Hypothalamus (tissue), 51 donors: Measurements from ENCODE around the gene KCNA5.

Experiments
- DNase-seq, 51 donors: peaks; one replicate each; lab custom pipeline; 2025; lab: John Stamatoyannopoulos, UW

Gene KCNA5

DNA sequence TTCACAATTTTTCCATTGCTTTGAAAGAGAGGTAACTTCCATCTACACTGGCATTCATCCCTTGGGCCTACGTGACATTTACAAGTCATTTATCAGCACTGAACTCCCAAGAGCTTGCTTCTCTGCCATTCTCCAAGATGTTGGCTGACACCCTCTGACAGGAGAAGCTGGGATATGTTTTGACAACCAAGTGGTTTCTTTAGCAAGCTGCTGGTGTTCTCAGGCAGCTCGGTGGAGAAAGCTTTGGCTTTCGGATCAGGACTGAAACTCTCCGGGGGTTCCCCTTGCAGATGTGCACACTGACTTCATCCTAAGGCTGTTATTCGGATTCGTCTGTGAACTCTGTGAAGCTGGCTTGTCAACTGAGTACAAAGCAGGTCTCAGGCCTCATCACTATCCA is 15.7 kb downstream of the KCNA5 start:
- no peak for DNase-seq

DNA sequence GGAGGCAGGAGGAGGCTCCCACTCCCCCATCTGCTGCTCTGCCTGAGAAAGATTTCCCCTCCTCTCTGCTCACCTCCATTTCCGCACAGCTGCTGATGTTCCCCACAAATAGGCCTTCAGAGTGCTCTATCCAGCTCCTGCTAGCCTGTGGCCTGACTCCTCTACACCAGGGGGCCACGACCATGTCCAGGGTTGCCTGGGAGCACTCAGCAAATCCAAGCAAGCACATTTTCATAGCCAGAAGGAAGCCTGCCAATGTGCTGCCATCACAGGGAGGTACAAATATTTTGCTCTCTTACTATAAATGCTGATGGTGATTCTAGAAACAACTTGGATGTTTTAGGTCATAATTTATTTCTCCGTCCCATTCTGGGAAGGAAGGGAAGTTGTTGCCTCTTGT is 17.3 kb downstream of the KCNA5 start:
- DNase-seq: no peak

DNA sequence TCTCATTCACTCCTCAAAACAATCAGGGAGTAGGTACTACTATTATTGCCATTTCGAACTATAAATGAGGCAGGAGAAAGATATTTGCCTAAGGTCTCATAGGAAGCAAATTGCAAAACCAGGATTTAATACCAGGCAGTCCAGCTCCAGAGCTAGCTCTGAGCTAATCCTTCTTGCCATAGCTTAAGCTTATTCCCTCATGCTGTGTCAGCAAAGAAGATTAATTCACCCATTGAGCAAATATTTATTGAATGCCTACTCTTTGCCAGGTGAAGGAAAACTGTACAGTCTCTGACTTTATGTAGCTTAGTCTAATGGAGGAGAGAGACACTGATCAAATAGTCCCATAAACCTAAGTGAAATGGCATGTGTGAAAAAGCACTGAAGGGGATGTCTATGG is 19.5 kb downstream of the KCNA5 start:
- DNase-seq: no peak

DNA sequence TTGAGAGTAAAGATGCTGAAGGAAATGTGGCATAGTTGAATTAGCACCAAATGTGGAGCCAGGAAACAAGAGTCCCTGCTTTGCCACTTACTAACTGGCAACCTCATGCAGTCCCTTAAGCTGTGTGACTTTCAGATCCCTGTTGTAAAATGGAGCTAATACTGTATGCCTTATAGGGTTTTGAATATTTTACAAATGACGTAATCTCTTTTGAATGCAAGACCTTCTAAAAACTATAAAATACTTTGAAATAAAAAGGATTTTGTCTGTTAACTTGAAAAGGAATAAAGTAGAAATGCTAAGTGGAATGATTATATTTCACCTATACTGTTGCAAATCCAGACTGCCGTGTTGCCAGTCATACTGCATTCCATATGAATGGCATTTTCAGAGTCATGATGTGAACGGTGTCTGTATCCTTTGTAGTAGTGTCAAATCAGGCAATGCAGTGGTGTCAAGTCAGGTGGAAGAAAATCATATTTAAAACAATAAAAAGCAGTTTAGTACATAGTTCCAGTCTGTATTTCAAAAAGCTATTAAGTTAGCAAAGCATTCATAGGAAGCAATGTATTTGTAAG is 21.3 kb downstream of the KCNA5 start:
- no peak for DNase-seq

DNA sequence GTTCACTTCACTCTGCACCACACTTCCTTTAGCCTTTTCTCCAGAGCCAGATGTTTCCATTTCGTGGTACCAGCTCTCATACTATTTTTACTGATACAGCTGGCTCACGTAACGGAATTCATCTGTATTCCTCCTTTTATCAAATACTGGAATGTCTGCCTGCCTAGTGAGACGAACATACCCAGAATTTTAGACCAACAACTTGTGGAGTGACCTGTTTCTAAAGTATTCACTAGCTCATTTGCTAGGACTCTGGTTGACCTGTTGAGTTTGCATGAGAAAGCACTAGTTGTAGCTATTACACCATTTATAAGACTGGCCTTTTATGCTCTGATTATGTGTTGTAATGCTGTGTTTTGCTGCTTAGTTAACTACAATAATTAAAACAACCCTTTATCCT is 22.6 kb downstream of the KCNA5 start:
- no peak for DNase-seq

DNA sequence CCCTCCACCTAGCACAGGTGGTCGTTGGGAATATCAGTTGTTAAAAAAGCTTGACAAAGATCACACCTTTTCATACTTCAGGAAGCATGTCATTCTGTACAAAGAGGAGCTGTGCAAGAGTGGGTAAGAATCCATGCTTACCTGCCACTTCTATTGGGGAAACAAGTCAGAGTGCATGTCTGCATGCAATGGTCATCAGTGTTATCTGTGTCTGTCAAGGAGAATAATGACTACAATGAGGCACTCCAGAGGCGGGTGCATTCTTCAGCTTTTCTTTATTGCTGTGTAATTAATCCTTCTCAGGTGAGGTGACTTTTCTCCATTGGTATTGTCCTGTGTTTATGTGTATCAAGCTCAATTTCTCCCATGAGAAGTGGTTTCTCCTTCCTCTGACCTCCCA is 24.4 kb downstream of the KCNA5 start:
- no peak for DNase-seq

DNA sequence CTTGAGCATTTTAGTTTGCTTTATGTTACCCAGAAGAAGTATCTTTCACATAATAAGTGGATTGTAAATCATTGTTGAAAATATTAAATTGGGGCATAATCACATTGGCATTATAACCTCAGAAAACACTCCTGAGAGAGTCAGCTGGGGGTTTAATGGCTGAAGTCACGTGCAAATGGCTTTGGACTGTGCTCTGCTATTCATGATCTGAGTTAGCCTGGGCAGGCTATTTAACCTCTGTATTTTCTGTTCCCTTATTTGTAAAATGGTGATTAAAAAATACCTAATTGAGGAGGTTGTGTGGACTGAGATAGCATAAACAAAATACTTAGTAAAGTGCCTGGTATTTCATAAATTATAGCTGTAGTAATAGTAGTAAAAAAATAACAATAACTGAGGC is 24.9 kb downstream of the KCNA5 start:
- DNase-seq: no peak

DNA sequence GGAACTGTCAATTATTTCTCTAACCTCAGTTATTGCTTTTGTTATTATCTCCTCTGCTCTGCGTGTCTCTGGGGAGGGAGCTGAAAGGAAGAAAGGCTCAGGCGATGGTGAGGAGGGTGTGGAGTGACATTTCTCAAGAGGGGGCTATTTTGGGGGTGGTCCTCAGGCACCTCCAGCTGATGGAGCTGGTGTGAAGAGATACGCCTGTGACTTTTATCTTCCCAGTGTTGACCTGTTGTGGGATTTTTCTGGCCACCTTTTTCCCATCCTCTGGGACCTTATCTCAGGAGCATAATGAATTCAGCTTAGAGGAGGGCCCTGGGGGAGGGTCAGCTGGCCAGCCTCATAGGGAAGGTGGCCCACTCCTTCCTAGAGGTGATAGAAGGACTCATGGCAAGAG is 26.4 kb downstream of the KCNA5 start:
- no peak for DNase-seq

DNA sequence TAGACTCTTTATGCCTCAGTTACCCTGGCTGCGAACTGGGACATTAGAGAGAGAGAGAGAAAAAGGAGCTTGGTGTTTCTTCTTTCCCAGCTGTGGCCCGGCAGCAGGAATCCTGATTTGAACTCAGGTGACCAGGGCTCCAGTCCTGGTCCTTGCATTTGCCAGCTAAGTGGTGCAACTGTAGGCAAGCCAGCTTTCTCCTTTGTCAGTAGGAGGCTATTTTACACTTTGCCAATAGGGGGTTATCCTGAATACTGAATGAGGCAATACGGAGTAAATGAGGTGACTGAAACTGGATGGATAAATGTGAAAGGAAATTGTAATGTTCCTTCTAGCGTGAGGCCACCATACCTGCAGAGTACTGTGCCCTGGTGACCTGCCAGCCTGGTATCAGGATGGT is 27.8 kb downstream of the KCNA5 start:
- DNase-seq: no peak

DNA sequence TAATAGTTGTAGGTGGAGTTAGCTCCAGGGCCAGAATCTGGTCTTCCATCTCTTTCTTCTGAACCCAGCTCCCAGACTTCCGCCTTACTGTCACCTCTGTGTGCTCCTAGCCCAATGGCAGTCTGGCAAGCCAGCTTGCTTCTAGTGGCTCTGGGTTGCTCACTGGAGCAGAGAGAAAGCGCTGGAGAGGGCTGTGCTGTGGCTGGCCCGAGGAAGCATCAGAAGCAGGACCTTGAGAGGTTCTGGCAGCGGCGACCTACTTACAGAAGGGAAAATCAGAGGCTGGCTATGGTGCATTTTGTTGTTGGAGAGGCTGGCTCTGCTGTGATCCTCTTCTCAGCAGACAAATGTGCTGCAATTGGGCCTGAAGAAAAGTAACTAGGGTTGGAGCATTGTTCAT is 28.6 kb downstream of the KCNA5 start:
- peak in 4 of 51 donors; percentile 9 to 20 (median 12) for DNase-seq

DNA sequence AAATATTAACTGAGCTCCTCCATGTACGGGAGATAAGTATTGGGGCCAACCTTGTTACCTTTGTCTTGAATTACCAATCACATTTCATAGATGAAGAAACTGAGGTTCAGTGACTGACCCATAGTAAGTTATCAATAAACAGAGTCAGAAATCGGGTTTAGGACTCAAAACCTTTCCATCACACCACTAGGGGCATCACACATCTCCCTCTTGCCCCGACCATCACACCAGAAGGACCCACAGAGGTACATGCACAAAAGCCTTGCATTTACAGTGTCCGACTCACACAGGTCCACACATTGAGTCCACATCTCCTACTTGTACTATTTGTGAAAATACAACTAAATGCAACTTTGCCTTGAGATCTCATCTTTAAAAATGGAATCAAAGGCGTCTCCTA is 29.4 kb downstream of the KCNA5 start:
- DNase-seq: no peak

DNA sequence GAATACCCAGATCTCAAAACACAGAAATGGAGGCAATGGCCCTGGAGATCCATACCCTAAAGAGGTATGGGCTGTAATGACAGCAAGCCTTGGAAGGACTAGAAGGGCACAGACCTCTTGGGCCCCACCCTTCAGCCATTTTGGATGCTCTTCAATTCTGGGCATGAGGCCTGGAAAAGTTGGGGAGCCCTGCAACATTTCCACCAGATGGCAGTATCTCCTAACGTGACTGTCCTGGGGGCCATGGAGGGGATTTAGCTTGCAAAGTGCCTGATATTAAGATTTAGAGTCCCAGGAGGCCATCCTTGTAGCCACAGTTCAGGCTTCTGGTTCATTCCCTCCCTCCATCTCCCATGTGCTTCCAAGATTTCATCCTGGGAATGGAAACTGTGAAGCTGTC is 30.2 kb downstream of the KCNA5 start:
- no peak for DNase-seq

DNA sequence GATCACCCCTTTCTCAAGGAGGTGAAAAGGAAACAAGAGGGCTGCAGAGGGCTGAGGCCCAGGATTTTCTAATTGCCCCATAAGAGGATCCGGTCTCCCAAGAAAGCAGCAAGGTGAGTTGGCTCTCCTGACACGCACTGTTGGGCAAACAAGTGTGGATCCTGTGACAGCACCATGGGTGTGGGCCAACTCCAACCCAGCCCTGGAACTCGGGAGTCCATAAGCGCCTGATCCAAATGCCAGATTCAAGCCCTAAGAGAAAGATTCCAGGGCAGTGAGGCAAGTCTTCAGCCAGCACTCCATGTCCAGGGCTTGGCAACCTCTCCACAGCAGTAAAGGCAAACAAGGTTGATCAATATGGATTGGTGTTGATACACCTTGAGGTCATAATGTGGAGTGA is 33.1 kb downstream of the KCNA5 start:
- DNase-seq: no peak

DNA sequence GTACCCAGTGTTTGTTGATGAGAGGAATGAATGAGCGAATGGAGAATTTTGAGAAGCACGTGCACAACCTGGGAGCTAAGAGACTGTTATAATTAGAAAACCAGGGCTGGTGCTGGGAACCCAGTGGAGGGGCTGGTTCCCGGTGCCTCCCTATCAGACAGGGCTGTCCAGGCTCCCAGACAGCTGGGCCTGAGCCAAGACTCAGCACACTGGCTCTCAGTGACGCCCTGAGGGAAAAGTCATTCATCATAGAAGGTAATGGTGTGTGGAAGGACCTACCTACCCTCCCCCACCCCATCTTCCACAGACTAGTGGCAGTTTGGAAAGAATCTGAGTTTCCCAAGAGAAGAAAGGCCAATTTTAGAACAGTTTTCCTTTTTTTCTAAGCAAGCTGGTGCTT is 34.7 kb downstream of the KCNA5 start:
- no peak for DNase-seq

DNA sequence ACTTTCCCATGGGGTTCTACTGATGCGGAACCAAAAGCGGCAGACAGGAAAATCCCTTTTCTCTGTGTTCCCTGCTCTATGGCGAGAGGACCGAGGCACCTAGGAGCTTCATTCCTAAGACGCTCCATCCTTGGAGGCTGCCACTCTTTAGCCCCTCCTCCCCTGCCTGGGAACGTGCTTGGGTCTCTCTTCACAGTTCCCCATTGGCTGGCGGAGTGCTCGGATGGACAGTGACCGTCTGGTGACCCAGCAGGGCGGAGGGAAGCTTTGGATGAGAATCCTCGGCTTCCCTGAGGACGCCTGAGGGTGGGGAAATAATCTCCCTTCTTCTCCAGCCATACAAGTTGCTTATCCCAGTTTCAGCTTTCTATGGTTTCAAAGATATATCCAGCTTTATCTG is 37.3 kb downstream of the KCNA5 start:
- no peak for DNase-seq

DNA sequence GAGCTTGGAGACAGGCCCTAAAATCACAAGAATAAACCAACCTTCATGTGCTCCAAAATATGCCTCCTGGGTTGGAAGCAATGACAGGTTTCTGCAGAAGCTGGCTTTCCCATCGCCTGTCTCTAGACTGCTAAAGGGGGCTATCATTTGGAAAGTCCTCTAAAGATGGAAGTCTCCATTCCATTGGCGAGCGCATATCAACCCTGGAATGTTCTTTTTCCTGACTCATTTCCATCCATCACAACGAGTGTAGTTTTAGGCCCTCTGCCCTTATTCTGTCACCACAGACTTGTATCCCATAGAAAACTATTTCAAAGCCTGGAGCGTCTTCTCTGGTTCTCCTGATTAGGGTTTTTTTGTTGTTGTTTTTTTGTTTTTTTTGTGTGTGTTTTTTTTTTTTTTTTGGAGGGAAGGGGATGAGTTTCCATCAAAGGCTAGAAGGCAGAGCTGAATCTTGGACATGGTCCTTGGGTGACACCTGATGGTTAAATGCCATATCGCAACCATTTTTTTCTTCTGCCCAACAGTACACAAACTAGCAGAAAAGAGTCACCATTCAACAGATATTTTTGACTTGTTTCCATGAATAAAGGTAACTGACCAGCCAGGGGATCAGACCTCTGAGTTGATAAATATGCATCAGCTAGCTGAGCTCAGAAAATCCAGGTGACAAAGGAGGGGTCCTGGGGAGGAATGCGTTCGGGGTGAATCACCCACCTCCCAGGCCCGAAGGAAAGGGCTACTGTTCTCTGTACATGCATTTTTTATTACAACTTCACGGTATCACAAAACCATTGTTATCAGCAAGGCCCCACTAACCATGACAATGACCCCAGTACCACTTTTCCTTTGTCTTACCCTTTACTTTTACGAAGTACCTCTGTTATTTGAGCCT is 40.5 kb downstream of the KCNA5 start:
- DNase-seq: peak in 18 of 51 donors; percentile 5 to 66 (median 30)

DNA sequence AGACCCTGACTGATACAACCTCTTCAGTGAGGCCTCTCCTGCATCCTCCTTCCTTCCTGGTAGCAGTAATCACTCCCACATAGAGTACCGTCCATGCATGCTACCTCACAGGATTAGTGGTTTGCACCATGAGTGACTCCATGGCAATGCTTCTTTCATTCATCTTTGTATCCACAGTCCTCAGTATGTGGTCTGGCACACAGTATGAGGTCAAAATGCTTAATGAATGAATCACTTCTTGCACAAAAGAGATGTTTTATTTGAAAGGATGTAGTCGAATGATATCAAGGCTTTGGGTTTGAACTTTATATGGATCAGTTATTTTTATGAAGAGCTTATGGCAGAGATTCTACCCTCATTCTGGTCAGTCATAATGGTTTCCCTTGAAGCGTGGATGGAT is 42.2 kb downstream of the KCNA5 start:
- DNase-seq: no peak

DNA sequence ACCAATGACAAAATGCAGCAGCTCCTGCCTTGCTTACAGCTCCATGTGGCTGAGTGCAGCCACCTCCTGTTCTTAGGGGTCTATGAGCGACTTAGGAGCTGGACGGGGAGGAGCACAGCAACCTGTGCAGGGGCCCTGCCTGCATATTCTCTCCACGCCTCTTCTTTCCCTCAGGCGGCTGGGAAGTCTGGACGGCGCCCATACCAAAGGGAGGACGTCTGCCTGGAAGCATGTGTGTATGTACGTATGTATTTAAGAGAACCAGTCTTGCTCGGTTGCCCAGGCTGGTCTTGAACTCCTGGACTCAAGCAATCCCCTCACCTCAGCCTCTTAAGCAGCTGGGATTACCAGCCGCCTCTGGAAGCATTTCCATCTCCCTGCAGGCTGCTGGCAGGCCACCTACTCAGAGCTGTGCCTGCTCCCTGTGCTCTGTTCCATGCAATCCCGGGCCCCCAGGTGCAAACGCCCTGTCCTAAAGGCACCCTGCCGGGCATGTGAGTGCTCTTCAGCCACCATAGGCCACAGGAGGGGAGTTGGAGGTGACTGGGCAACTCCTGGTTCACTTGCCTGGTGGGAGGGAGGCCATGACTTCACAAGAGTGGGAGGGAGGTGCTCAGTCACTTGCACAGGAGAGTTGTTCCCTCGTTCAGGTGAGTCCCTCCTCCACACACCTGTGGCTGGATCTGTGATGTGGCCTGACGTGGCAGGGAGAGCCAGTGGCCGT is 44.3 kb downstream of the KCNA5 start:
- no peak for DNase-seq

DNA sequence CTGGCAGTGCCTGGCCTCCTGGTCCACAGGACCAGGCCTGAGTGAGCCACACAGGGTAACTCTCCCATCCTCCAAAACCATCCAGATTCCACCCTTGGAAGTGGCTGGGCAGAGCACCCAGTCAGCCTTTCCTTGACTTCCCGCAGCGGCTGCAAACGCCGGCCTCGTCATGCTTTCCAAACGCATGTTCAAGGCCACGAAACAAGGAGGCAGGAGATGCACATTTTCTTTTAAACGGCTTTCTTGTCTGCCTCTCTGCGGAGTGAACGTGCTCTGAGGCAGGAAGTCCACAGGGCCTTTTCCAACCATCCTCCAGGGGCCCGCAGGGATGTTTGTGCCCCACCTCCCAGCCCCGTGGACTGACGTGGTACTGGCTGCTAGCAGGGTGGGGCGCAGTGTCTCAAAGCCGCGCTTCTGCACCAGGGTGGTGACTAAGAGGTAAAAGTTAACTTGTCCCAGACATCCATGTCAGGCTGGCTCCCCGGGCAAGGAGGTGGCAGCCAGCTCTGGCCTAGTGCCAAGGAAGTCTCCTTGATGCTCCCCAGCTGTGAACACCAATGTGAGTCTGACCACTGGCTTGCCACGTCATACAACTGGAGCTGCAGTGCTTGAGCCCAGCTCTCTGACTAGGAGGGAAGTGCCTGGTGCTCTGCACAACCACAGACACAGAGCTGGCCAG is 45.0 kb downstream of the KCNA5 start:
- no peak for DNase-seq

DNA sequence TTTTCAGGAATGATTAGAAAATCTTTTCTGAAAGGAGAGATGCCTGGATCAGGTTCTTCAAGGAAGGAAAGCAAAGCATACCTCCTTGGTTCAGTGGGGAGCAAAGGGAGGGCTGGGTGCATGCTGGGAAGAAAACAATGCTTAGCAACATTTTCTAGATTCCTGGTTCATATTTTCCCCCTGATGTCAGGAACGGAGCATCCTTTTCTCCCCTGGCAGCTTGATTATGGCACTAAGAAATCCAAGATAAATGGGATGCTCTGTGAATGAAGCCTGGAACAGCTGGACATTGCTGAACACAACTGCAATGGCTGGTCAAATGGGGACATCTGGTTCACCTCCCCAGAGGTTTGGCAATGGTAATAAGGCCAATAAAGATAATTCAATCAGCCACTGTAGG is 50.9 kb downstream of the KCNA5 start:
- DNase-seq: no peak

DNA sequence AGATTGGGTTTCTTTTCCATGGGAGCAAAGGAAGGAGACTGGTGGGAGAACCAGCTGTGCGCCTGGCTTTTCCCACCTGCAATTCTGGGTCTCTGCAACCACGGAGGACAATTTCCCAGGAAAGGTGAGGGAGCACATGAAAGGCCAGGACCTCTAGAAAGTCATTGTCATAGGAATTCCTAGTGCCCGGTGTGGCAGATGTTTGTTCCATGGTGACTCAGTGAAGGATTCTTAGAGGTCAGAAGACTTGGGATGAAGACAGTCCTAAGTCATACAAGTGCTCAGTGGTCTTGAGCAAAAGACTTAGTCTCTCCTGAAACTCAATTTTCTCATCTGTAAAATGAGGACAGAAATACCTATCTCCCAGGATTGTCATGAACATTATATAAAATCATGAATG is 51.3 kb downstream of the KCNA5 start:
- DNase-seq: no peak
